Measurements from ENCODE around the gene MAGOH.

MAGOH gene

GRCh38 chr1:53241828-53242227 is 3.5 kb upstream of the MAGOH start:
- Histone ChIP-seq H2AFZ (ENCODE audit: low read depth, low read length) (no peak overlapping the region), H3K9ac (ENCODE audit: low read depth, low read length) (no peak overlapping the region), H3K36me3 (ENCODE audit: insufficient read depth, low read length) (peaks cover 32% of the 10 kb centered on the region), H3K4me1 (ENCODE audit: insufficient read depth, low read length) (peaks cover 19% of the 10 kb centered on the region), H3K27me3 (ENCODE audit: insufficient read depth, low read length, poor library complexity) (no peaks in the 10 kb centered on the region), H3K4me3 (ENCODE audit: low read depth in 1 of 2, low read length in 2 of 2) (no peak overlapping the region), H3K27ac (ENCODE audit: low read length) (no peak overlapping the region), H4K20me1 (ENCODE audit: insufficient read depth, low read length) (peaks cover 8% of the 10 kb centered on the region), H3K4me2 (ENCODE audit: insufficient read depth, low read length) (no peak overlapping the region), H3K79me2 (ENCODE audit: insufficient read depth, low read length) (peaks cover 16% of the 10 kb centered on the region), H3K9me3 (ENCODE audit: insufficient read depth, low read length, severe bottlenecking) (no peaks in the 10 kb centered on the region)
- TF ChIP-seq CTCF (IDR thresholded peaks at IDR 0.05; ENCODE audit: borderline replicate concordance, extremely low read depth, low read length, poor library complexity, severe bottlenecking) (no peak), EZH2 (IDR thresholded peaks at IDR 0.05; ENCODE audit: borderline replicate concordance, low read depth, low read length, severe bottlenecking) (no peak)
- DNase-seq = no peak
- ATAC-seq (ENCODE audit: insufficient read depth, low read depth) = no peak

- peaks cover 44% of the 10 kb centered on the region for H3K36me3 ChIP-seq (ENCODE audit: insufficient read depth, low read length)
- peak overlapping the region; percentile 73 for H3K27ac ChIP-seq (ENCODE audit: low read length)
- DNase-seq (no peak), ATAC-seq (ENCODE audit: insufficient read depth, low read depth) (no peak)
- H3K4me3 ChIP-seq (ENCODE audit: low read depth in 1 of 2, low read length in 2 of 2) = peak overlapping the region; percentile 98
- H3K9me3 ChIP-seq (ENCODE audit: insufficient read depth, low read length, severe bottlenecking) = no peaks in the 10 kb centered on the region
- peak overlapping the region; percentile 99 for H3K4me2 ChIP-seq (ENCODE audit: insufficient read depth, low read length)
- TF ChIP-seq CTCF (IDR thresholded peaks at IDR 0.05; ENCODE audit: borderline replicate concordance, extremely low read depth, low read length, poor library complexity, severe bottlenecking) (no peak), EZH2 (IDR thresholded peaks at IDR 0.05; ENCODE audit: borderline replicate concordance, low read depth, low read length, severe bottlenecking) (no peak)
- H3K27me3 ChIP-seq (ENCODE audit: insufficient read depth, low read length, poor library complexity) = no peaks in the 10 kb centered on the region
- peaks cover 31% of the 10 kb centered on the region for H3K4me1 ChIP-seq (ENCODE audit: insufficient read depth, low read length)
- H3K79me2 ChIP-seq (ENCODE audit: insufficient read depth, low read length) = peaks cover 42% of the 10 kb centered on the region
- peak overlapping the region; percentile 85 for H3K9ac ChIP-seq (ENCODE audit: low read depth, low read length)
- H2AFZ ChIP-seq (ENCODE audit: low read depth, low read length) = peak overlapping the region; percentile 82
- H4K20me1 ChIP-seq (ENCODE audit: insufficient read depth, low read length) = peaks cover 17% of the 10 kb centered on the region
Measured at GRCh38 chr1:53237638-53238037, 680 bp downstream of the MAGOH start.

- Histone ChIP-seq H3K27ac (ENCODE audit: low read length) (peak overlapping the region; percentile 94), H3K9me3 (ENCODE audit: insufficient read depth, low read length, severe bottlenecking) (no peaks in the 10 kb centered on the region), H3K79me2 (ENCODE audit: insufficient read depth, low read length) (peaks cover 25% of the 10 kb centered on the region), H3K4me1 (ENCODE audit: insufficient read depth, low read length) (peaks cover 26% of the 10 kb centered on the region), H2AFZ (ENCODE audit: low read depth, low read length) (peak overlapping the region; percentile 85), H3K36me3 (ENCODE audit: insufficient read depth, low read length) (peaks cover 30% of the 10 kb centered on the region), H3K27me3 (ENCODE audit: insufficient read depth, low read length, poor library complexity) (no peaks in the 10 kb centered on the region), H3K4me2 (ENCODE audit: insufficient read depth, low read length) (peak overlapping the region; percentile 90), H3K9ac (ENCODE audit: low read depth, low read length) (peak overlapping the region; percentile 77), H3K4me3 (ENCODE audit: low read depth in 1 of 2, low read length in 2 of 2) (peak overlapping the region; percentile 52 to 95), H4K20me1 (ENCODE audit: insufficient read depth, low read length) (no peaks in the 10 kb centered on the region)
- ATAC-seq (ENCODE audit: insufficient read depth, low read depth) (no peak), DNase-seq (no peak)
- TF ChIP-seq CTCF (IDR thresholded peaks at IDR 0.05; ENCODE audit: borderline replicate concordance, extremely low read depth, low read length, poor library complexity, severe bottlenecking) (no peak), EZH2 (IDR thresholded peaks at IDR 0.05; ENCODE audit: borderline replicate concordance, low read depth, low read length, severe bottlenecking) (no peak)
Measured at GRCh38 chr1:53220962-53221286, 17.4 kb downstream of the MAGOH start.

All from DND-41 (cell line).